Stimulated activated CD4-positive, alpha-beta T cell treated with anti-CD3 and anti-CD28 coated beads, Interleukin-2, amount 100 ng/mL, for 24 hours (primary cell): ENCODE measurements around the gene ZAP70.

Source experiments
- DNase-seq, 2 donors: peaks; one replicate each; pipeline ENCODE4 v3.0.0-alpha.2; 2020

The ZAP70 gene

GRCh38 chr2:97718051-97718882, 4.9 kb downstream of the ZAP70 start:
- DNase-seq = peak; percentile 69 to 75

GRCh38 chr2:97718942-97719341, 5.6 kb downstream of the ZAP70 start:
- DNase-seq = no peak

- no peak for DNase-seq
Measured at GRCh38 chr2:97719362-97720155, 6.2 kb downstream of the ZAP70 start.

- no peak for DNase-seq
Measured at GRCh38 chr2:97720746-97721145, 7.4 kb downstream of the ZAP70 start.

GRCh38 chr2:97722227-97722626, 8.9 kb downstream of the ZAP70 start:
- no peak for DNase-seq

- DNase-seq = no peak
Measured at GRCh38 chr2:97723156-97724072, 10.0 kb downstream of the ZAP70 start.

- DNase-seq = no peak
Measured at GRCh38 chr2:97724073-97724410, 10.7 kb downstream of the ZAP70 start.

- no peak for DNase-seq
Measured at GRCh38 chr2:97724501-97724900, 11.1 kb downstream of the ZAP70 start.

- no peak for DNase-seq
Measured at GRCh38 chr2:97724946-97725688, 11.7 kb downstream of the ZAP70 start.

- DNase-seq = no peak
Measured at GRCh38 chr2:97726261-97727064, 13.1 kb downstream of the ZAP70 start.

- DNase-seq = no peak
Measured at GRCh38 chr2:97727296-97727695, 13.9 kb downstream of the ZAP70 start.

GRCh38 chr2:97728091-97728731, 14.8 kb downstream of the ZAP70 start:
- DNase-seq = no peak

GRCh38 chr2:97730245-97730644, 16.9 kb downstream of the ZAP70 start:
- DNase-seq = no peak

GRCh38 chr2:97731274-97732020, 18.1 kb downstream of the ZAP70 start:
- DNase-seq = no peak

GRCh38 chr2:97732436-97733340, 19.3 kb downstream of the ZAP70 start:
- no peak for DNase-seq

GRCh38 chr2:97733341-97734035, 20.1 kb downstream of the ZAP70 start:
- DNase-seq = no peak

- no peak for DNase-seq
Measured at GRCh38 chr2:97734061-97735051, 21.0 kb downstream of the ZAP70 start.
